GM20000 (cell line): ENCODE results near the gene WBP11.
A peak's percentile ranks its signal among the peaks of the same experiment; 100 is the strongest.

Source experiments
- DNase-seq: peaks from one replicate; pipeline ENCODE4 v3.0.0; 2012; ENCODE audit warnings: low spot score
- CTCF ChIP-seq: IDR thresholded peaks from 2 replicates; pipeline ENCODE4 v1.5.1; 2012; ENCODE audit warnings: mild to moderate bottlenecking, control low read depth; ENCODE audit errors: extremely low read depth, missing control alignments

WBP11 gene

GRCh38 chr12:14836336-14837210, 33.3 kb upstream of the WBP11 start:
- DNase-seq, result no peak
- no peak for TF ChIP-seq CTCF

- no peak for DNase-seq
- TF ChIP-seq CTCF, result no peak
Measured at GRCh38 chr12:14834509-14834908, 31.2 kb upstream of the WBP11 start.

- TF ChIP-seq CTCF, result no peak
- no peak for DNase-seq
Measured at GRCh38 chr12:14833952-14834351, 30.7 kb upstream of the WBP11 start.

GRCh38 chr12:14833336-14833735, 30.1 kb upstream of the WBP11 start:
- no peak for DNase-seq
- TF ChIP-seq CTCF, result no peak

GRCh38 chr12:14828892-14829291, 25.6 kb upstream of the WBP11 start:
- peak; percentile 26 for DNase-seq
- TF ChIP-seq CTCF, result no peak

GRCh38 chr12:14827043-14827442, 23.8 kb upstream of the WBP11 start:
- no peak for TF ChIP-seq CTCF
- no peak for DNase-seq

- no peak for TF ChIP-seq CTCF
Measured at GRCh38 chr12:14826491-14826890, 23.2 kb upstream of the WBP11 start.

More at GRCh38 chr12:14826491-14826890, 23.2 kb upstream of the WBP11 start:
- DNase-seq, result no peak
